Astrocyte (in vitro differentiated cells and primary cell): ENCODE results near the gene SCTR.

Source experiments
- EZH2 ChIP-seq: IDR thresholded peaks from 2 replicates; pipeline ENCODE4 v1.6.1; 2012; ENCODE audit warnings: mild to moderate bottlenecking, low read length, inconsistent platforms; ENCODE audit not compliant: insufficient read depth
- TF ChIP-seq, protein P1 (sequence below): IDR thresholded peaks from 2 replicates; pipeline ENCODE4 v1.5.1; 2011; ENCODE audit warnings: low read depth, mild to moderate bottlenecking, inconsistent platforms, low read length, moderate library complexity; ENCODE audit not compliant: insufficient read depth

GRCh38 chr2:119483395-119483753 lies 40.9 kb downstream of the SCTR start:
- TF ChIP-seq, protein P1, sequence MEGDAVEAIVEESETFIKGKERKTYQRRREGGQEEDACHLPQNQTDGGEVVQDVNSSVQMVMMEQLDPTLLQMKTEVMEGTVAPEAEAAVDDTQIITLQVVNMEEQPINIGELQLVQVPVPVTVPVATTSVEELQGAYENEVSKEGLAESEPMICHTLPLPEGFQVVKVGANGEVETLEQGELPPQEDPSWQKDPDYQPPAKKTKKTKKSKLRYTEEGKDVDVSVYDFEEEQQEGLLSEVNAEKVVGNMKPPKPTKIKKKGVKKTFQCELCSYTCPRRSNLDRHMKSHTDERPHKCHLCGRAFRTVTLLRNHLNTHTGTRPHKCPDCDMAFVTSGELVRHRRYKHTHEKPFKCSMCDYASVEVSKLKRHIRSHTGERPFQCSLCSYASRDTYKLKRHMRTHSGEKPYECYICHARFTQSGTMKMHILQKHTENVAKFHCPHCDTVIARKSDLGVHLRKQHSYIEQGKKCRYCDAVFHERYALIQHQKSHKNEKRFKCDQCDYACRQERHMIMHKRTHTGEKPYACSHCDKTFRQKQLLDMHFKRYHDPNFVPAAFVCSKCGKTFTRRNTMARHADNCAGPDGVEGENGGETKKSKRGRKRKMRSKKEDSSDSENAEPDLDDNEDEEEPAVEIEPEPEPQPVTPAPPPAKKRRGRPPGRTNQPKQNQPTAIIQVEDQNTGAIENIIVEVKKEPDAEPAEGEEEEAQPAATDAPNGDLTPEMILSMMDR = no peak
- TF ChIP-seq EZH2 = no peak
